ENCODE results near the gene COMMD1. TPM values are rescaled to one million over a fixed set of nuclear protein-coding genes. Genes with fewer than 3 reads are reported as not detected.
"Not testable (repeated sequence)": the region's sequence is repeated elsewhere in the genome, so short reads cannot be mapped to it uniquely, and the experiment has no call there.

Gene COMMD1
- polyA plus RNA-seq, 4 donors, result 29.1 to 45.4 (median 37.5) TPM

DNA sequence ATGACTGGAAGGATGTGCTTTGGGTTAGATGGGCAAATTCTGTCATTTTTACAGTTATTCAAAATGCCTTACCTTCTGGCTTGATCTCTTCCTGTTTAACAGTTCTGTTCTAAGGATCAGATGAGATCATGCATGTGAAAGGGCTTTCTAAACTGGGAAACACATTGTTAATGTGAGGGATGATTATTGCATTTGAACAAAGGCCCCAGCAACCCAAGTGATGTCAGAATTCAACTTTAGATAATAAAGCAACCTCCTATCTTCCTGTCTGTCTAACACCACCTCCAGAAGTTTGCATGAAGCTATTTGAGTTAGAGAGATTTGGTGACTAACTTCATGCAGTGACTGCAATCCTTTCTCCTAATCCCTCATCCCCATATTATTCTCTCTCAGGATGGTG is 212.7 kb downstream of the COMMD1 start:
- H3K4me1 ChIP-seq (ENCODE audit: control insufficient read depth in 3 of 3, insufficient read depth in 2 of 3, low read depth in 1 of 3, low read length in 2 of 3), result no peaks in the 10 kb centered on the region
- H3K4me3 ChIP-seq (ENCODE audit: low read depth in 1 of 3, low read length in 3 of 3), result no peak overlapping the region
- no peak for DNase-seq
- no peak overlapping the region for H3K27ac ChIP-seq (ENCODE audit: low read depth in 1 of 3, low read length in 2 of 3)
- H3K36me3 ChIP-seq (ENCODE audit: control insufficient read depth in 3 of 3, insufficient read depth in 2 of 3, low read depth in 1 of 3, low read length in 3 of 3), result no peaks in the 10 kb centered on the region
- FAIRE-seq, result no peak
- no peaks in the 10 kb centered on the region for H3K9me3 ChIP-seq (ENCODE audit: control insufficient read depth in 2 of 2, insufficient read depth in 1 of 2, low read depth in 1 of 2, low read length in 1 of 2)
- no peaks in the 10 kb centered on the region for H3K27me3 ChIP-seq (ENCODE audit: control insufficient read depth in 3 of 3, insufficient read depth in 3 of 3, low read length in 3 of 3)

DNA sequence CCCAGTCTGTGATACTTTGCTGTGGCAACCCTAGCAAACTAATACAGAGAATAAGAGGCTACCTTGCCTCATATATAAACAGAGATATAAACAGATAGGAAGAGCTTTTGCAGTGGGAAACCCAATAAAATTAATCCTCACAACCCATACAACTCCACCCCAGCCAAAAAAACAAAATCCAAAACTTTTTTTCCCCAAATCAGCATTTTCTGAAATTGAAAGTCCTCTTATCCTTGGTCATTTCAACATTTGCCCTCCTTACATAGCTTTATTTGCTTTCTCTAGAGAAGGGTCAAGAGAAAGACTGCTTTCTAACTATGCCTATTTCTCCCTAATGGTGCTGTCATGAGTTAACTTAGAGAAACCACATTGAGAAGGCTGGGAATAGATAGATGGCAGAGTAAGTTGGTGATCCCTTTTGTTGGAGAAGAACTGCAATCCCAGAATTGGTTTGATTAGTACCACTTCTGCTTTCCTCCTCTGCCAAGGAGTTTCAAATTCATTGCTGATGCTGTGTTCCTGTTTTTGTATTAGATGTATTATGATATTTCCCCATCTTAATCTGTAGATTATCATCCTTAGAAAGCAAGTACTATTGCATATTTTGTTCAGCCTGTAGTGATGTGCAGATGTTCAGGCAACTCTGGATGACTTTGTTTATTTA is 214.0 kb downstream of the COMMD1 start:
- no peaks in the 10 kb centered on the region for H3K36me3 ChIP-seq (ENCODE audit: control insufficient read depth in 3 of 3, insufficient read depth in 2 of 3, low read depth in 1 of 3, low read length in 3 of 3)
- H3K27me3 ChIP-seq (ENCODE audit: control insufficient read depth in 3 of 3, insufficient read depth in 3 of 3, low read length in 3 of 3), result no peaks in the 10 kb centered on the region
- H3K9me3 ChIP-seq (ENCODE audit: control insufficient read depth in 2 of 2, insufficient read depth in 1 of 2, low read depth in 1 of 2, low read length in 1 of 2), result no peaks in the 10 kb centered on the region
- DNase-seq, result no peak
- H3K4me1 ChIP-seq (ENCODE audit: control insufficient read depth in 3 of 3, insufficient read depth in 2 of 3, low read depth in 1 of 3, low read length in 2 of 3), result no peaks in the 10 kb centered on the region
- H3K27ac ChIP-seq (ENCODE audit: low read depth in 1 of 3, low read length in 2 of 3), result no peak overlapping the region
- H3K4me3 ChIP-seq (ENCODE audit: low read depth in 1 of 3, low read length in 3 of 3), result no peak overlapping the region
- FAIRE-seq, result no peak

DNA sequence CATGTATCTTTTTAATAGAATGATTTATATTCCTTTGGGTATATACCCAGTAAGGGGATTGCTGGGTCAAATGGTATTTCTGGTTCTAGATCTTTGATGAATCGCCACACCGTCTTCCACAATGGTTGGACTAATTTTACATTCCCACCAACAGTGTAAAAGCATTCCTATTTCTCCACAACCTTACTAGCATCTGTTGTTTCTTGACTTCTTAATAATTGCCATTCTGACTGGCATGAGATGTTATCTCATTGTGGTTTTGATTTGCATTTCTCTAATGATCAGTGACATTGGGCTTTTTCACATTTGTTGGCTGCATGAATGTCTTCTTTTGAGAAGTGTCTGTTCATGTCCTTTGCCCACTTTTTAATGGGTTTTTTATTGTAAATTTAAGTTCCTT is 220.8 kb downstream of the COMMD1 start:
- not testable (repeated sequence) for DNase-seq; H3K9me3 ChIP-seq (ENCODE audit: control insufficient read depth in 2 of 2, insufficient read depth in 1 of 2, low read depth in 1 of 2, low read length in 1 of 2); H3K4me3 ChIP-seq (ENCODE audit: low read depth in 1 of 3, low read length in 3 of 3); H3K27ac ChIP-seq (ENCODE audit: low read depth in 1 of 3, low read length in 2 of 3); FAIRE-seq; H3K4me1 ChIP-seq (ENCODE audit: control insufficient read depth in 3 of 3, insufficient read depth in 2 of 3, low read depth in 1 of 3, low read length in 2 of 3); H3K27me3 ChIP-seq (ENCODE audit: control insufficient read depth in 3 of 3, insufficient read depth in 3 of 3, low read length in 3 of 3); H3K36me3 ChIP-seq (ENCODE audit: control insufficient read depth in 3 of 3, insufficient read depth in 2 of 3, low read depth in 1 of 3, low read length in 3 of 3)
- WGBS, 3 donors, result 93 to 98% (median 94%) methylated on average over 2 of the region's 2 CpGs

DNA sequence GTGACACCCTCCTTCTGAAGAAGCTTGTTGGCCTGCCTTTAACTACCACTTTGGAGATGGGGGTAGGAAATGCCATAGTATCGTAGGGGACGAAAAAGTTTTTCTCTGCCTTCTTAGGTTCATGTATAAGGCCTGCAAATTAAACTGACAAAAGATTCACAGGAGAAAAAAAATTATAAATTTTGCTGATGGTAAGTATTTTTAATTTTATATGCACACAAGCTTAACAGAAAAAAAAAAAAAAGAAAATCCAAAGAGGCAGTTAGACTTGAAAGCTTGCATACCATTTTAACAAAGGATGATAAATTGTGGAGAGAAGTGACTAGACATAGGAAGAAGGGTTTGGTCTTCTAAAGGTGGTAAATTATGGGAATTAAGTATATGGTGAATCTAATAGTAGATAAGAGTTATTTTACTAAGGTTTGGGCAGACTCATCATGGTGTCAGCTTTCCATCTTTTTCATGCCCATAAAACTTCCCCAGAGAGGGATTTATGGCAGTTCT is 227.9 kb downstream of the COMMD1 start:
- 96 to 97% (median 97%) methylated on average over 2 of the region's 2 CpGs for WGBS, 3 donors
- no peaks in the 10 kb centered on the region for H3K9me3 ChIP-seq (ENCODE audit: control insufficient read depth in 2 of 2, insufficient read depth in 1 of 2, low read depth in 1 of 2, low read length in 1 of 2)
- H3K4me3 ChIP-seq (ENCODE audit: low read depth in 1 of 3, low read length in 3 of 3), result no peak overlapping the region
- peaks cover 0 to 4% (median 0%) of the 10 kb centered on the region in 3 donors for H3K36me3 ChIP-seq (ENCODE audit: control insufficient read depth in 3 of 3, insufficient read depth in 2 of 3, low read depth in 1 of 3, low read length in 3 of 3)
- FAIRE-seq (no peak), DNase-seq (no peak)
- H3K27me3 ChIP-seq (ENCODE audit: control insufficient read depth in 3 of 3, insufficient read depth in 3 of 3, low read length in 3 of 3), result no peaks in the 10 kb centered on the region
- H3K27ac ChIP-seq (ENCODE audit: low read depth in 1 of 3, low read length in 2 of 3), result no peak overlapping the region
- no peaks in the 10 kb centered on the region for H3K4me1 ChIP-seq (ENCODE audit: control insufficient read depth in 3 of 3, insufficient read depth in 2 of 3, low read depth in 1 of 3, low read length in 2 of 3)

DNA sequence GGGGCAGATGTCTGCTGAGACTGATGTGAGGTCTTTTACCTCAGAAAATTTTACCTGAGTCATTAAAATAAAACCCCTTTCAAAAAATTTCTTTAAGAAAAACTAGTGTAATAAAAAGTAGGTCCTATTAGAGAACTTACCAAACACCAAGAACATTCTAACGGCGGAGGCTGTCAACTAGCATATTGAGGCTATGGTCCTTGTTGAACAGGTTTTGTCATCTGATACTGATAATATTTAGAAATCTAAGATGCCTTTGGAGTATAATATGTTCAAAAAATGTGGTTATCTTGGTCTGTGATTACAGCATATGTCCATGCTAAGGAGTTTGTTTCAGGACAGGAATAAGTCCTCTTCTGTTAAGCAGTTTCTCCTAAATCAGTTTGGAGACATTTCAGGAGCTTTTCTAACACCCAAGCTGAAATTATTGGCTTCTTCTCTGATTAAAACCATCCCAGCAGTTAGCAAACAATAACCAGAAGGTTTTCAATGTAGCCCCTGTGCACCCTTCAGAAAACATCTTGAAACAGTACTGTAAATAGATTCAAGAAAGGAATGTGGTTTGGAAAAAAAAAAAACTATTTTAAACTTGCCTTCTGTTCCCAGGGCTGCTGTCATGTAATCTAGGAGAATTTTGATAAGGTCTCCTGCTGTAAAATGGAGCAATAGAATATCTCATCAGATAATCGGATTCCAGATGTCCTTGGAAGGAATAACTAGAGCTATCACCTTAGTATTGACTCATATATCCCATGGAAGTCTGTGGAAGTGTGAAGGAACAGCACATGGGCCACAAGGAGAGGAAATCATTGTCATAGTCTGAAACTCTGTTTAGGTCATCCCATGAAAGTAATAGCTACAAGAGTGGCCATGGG is 231.7 kb downstream of the COMMD1 start:
- H3K4me3 ChIP-seq (ENCODE audit: low read depth in 1 of 3, low read length in 3 of 3), result no peak overlapping the region
- WGBS, 3 donors, result 74 to 86% (median 79%) methylated on average over 3 of the region's 3 CpGs
- no peaks in the 10 kb centered on the region for H3K27me3 ChIP-seq (ENCODE audit: control insufficient read depth in 3 of 3, insufficient read depth in 3 of 3, low read length in 3 of 3)
- H3K36me3 ChIP-seq (ENCODE audit: control insufficient read depth in 3 of 3, insufficient read depth in 2 of 3, low read depth in 1 of 3, low read length in 3 of 3), result peaks cover 0 to 4% (median 0%) of the 10 kb centered on the region in 3 donors
- no peak overlapping the region for H3K27ac ChIP-seq (ENCODE audit: low read depth in 1 of 3, low read length in 2 of 3)
- DNase-seq (no peak), FAIRE-seq (no peak)
- no peaks in the 10 kb centered on the region for H3K4me1 ChIP-seq (ENCODE audit: control insufficient read depth in 3 of 3, insufficient read depth in 2 of 3, low read depth in 1 of 3, low read length in 2 of 3)
- no peaks in the 10 kb centered on the region for H3K9me3 ChIP-seq (ENCODE audit: control insufficient read depth in 2 of 2, insufficient read depth in 1 of 2, low read depth in 1 of 2, low read length in 1 of 2)

DNA sequence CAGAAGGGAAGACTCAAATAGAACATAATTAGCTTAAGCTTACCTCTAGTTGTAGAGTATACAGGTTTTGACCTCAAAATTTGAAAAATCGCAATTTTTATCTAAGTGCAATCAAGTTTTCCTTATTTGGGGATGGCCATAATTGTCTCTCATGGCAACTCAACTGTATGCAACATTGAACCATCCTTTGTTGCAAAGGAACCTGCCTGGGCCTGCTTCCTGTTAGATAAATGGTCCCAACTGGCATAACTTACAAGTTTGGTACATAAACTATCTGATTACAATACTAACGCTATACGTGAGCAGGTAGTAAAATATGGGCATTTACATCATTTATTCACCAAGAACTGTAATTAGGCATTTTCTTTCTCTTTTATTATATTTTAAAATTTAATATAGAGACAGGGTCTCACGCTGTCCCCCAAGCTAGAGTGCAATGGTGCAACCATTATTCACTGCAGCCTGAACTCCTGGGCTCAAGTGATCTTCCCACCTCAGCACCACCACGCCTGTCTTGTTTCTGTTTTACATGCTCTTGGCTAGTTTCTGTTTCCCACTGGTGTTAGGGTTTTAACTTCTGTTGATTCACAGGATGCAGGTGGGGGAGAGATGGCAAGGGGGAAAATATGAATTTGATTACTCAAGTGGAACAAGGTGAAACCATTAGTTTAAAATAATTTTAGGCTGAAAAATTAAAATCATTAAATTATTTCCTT is 235.1 kb downstream of the COMMD1 start:
- H3K9me3 ChIP-seq (ENCODE audit: control insufficient read depth in 2 of 2, insufficient read depth in 1 of 2, low read depth in 1 of 2, low read length in 1 of 2), result no peaks in the 10 kb centered on the region
- no peaks in the 10 kb centered on the region for H3K4me1 ChIP-seq (ENCODE audit: control insufficient read depth in 3 of 3, insufficient read depth in 2 of 3, low read depth in 1 of 3, low read length in 2 of 3)
- H3K27ac ChIP-seq (ENCODE audit: low read depth in 1 of 3, low read length in 2 of 3), result no peak overlapping the region
- no peak overlapping the region for H3K4me3 ChIP-seq (ENCODE audit: low read depth in 1 of 3, low read length in 3 of 3)
- H3K36me3 ChIP-seq (ENCODE audit: control insufficient read depth in 3 of 3, insufficient read depth in 2 of 3, low read depth in 1 of 3, low read length in 3 of 3), result peaks cover 0 to 4% (median 0%) of the 10 kb centered on the region in 3 donors
- DNase-seq (no peak), FAIRE-seq (no peak)
- 86 to 91% (median 87%) methylated on average over 5 of the region's 5 CpGs for WGBS, 3 donors
- no peaks in the 10 kb centered on the region for H3K27me3 ChIP-seq (ENCODE audit: control insufficient read depth in 3 of 3, insufficient read depth in 3 of 3, low read length in 3 of 3)

DNA sequence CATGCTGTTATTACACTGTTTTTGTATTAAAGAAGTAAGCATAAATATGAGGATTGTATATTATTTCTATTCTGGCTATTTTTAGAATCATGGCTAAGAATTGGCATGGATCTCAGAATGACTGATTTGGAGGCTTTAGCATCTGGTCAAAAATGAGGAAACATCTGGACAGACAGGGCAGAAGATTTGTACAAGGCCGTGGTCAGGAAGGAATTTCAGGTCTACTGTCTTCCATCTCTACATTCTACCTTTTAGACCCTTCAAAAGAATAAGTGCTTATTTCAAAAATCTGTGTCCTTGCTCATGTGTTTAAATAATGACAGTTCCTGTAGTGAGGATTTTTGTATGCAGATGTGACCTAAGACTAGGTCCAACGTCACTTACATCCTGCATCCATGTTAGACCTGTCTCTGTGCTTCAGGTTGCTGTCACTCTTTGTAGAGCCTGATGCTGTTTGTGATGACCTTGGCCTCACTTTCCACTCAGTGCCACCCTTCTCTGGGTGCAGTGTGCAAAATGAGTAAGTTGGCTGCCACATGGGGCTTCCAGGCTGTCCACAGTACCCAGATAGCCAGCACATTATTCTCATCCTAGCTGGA is 235.8 kb downstream of the COMMD1 start:
- no peaks in the 10 kb centered on the region for H3K27me3 ChIP-seq (ENCODE audit: control insufficient read depth in 3 of 3, insufficient read depth in 3 of 3, low read length in 3 of 3)
- H3K4me1 ChIP-seq (ENCODE audit: control insufficient read depth in 3 of 3, insufficient read depth in 2 of 3, low read depth in 1 of 3, low read length in 2 of 3), result no peaks in the 10 kb centered on the region
- no peaks in the 10 kb centered on the region for H3K9me3 ChIP-seq (ENCODE audit: control insufficient read depth in 2 of 2, insufficient read depth in 1 of 2, low read depth in 1 of 2, low read length in 1 of 2)
- no peak overlapping the region for H3K4me3 ChIP-seq (ENCODE audit: low read depth in 1 of 3, low read length in 3 of 3)
- FAIRE-seq, result no peak
- H3K36me3 ChIP-seq (ENCODE audit: control insufficient read depth in 3 of 3, insufficient read depth in 2 of 3, low read depth in 1 of 3, low read length in 3 of 3), result peaks cover 0 to under 1% (median 0%) of the 10 kb centered on the region in 3 donors
- no peak overlapping the region for H3K27ac ChIP-seq (ENCODE audit: low read depth in 1 of 3, low read length in 2 of 3)
- DNase-seq, result no peak
- WGBS, 3 donors, result 56 to 87% (median 83%) methylated on average over 2 of the region's 2 CpGs

DNA sequence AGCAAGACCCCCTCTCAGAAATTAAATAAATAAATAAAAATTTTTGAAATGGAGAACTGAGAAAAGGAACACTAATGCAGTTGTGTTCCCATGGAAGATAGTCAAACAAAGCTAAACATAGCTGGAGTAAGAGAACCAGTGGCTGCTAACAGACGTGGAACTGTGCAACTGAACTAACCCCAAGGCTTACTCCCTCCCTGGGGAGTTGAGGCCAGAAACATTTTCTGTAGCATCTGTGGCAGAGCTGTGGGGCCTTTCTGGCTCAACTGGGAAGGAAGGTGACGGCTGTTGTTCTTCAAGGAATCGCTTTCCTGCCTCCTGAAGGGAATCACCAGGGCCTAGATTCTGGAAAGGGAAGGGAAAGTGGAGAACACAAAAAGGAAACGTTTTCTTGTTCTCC is 236.6 kb downstream of the COMMD1 start:
- H3K4me3 ChIP-seq (ENCODE audit: low read depth in 1 of 3, low read length in 3 of 3), result no peak overlapping the region
- DNase-seq, result no peak
- FAIRE-seq, result no peak

More for the DNA sequence above, 236.6 kb downstream of the COMMD1 start:
- Histone ChIP-seq H3K4me1 (ENCODE audit: control insufficient read depth in 3 of 3, insufficient read depth in 2 of 3, low read depth in 1 of 3, low read length in 2 of 3) (no peaks in the 10 kb centered on the region), H3K27ac (ENCODE audit: low read depth in 1 of 3, low read length in 2 of 3) (no peak overlapping the region), H3K9me3 (ENCODE audit: control insufficient read depth in 2 of 2, insufficient read depth in 1 of 2, low read depth in 1 of 2, low read length in 1 of 2) (no peaks in the 10 kb centered on the region), H3K36me3 (ENCODE audit: control insufficient read depth in 3 of 3, insufficient read depth in 2 of 3, low read depth in 1 of 3, low read length in 3 of 3) (no peaks in the 10 kb centered on the region), H3K27me3 (ENCODE audit: control insufficient read depth in 3 of 3, insufficient read depth in 3 of 3, low read length in 3 of 3) (no peaks in the 10 kb centered on the region)
- 70 to 93% (median 91%) methylated on average over 4 of the region's 4 CpGs for WGBS, 3 donors
